Measurements from ENCODE around the gene PSMA6. TPM values are rescaled to one million over a fixed set of nuclear protein-coding genes. Genes with fewer than 3 reads are reported as not detected.
"Not testable (repeated sequence)": the region's sequence is repeated elsewhere in the genome, so short reads cannot be mapped to it uniquely, and the experiment has no call there.

The PSMA6 gene
- total RNA-seq, 1 donor from 2014 or later = 230 TPM

GRCh38 chr14:35332517-35333263 lies 40.5 kb downstream of the PSMA6 start:
- Histone ChIP-seq H3K36me3 (ENCODE audit: control insufficient read depth in 3 of 3, insufficient read depth in 3 of 3, low read length in 3 of 3) (no peaks in the 10 kb centered on the region), H3K4me1 (ENCODE audit: control insufficient read depth in 3 of 3, insufficient read depth in 3 of 3, low read length in 3 of 3) (peaks cover 25 to 40% (median 31%) of the 10 kb centered on the region in 3 donors), H3K27me3 (ENCODE audit: control insufficient read depth in 3 of 3, insufficient read depth in 3 of 3, low read length in 3 of 3) (no peaks in the 10 kb centered on the region), H3K27ac (ENCODE audit: low read depth, low read length) (no peak overlapping the region), H3K9me3 (ENCODE audit: control insufficient read depth in 3 of 3, low read length in 3 of 3) (no peaks in the 10 kb centered on the region), H3K9ac (ENCODE audit: low read depth in 1 of 3, low read length in 3 of 3) (no peak overlapping the region), H3K4me3 (ENCODE audit: low read length in 3 of 3) (no peak overlapping the region)

DNA sequence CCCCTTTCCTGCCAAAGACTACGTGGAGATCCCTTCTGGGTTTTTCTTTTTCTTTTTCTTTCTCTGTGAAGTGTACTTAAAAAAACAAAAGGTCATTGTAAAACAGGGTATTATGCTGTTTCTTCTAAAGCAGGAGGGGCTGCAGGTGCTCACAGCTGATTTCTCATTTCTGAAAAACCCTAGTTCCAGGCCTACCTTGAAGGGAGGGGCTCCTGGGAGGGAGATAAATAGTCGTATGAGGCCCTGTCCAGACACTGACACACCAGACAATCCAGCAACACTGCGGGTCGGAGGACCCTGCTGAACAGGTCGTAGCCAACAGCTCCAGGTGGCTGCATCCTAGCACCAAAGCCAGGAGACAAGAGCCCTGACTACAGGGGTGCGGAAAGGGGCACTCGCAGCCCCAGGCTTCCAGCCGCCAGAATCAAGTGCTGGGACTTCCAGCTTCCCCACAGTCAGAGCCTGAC lies 41.1 kb downstream of the PSMA6 start:
- Histone ChIP-seq H3K4me1 (ENCODE audit: control insufficient read depth in 3 of 3, insufficient read depth in 3 of 3, low read length in 3 of 3) (peaks cover 28 to 42% (median 35%) of the 10 kb centered on the region in 3 donors), H3K27ac (ENCODE audit: low read depth, low read length) (no peak overlapping the region), H3K4me3 (ENCODE audit: low read length in 3 of 3) (no peak overlapping the region), H3K9ac (ENCODE audit: low read depth in 1 of 3, low read length in 3 of 3) (no peak overlapping the region), H3K27me3 (ENCODE audit: control insufficient read depth in 3 of 3, insufficient read depth in 3 of 3, low read length in 3 of 3) (no peaks in the 10 kb centered on the region), H3K36me3 (ENCODE audit: control insufficient read depth in 3 of 3, insufficient read depth in 3 of 3, low read length in 3 of 3) (no peaks in the 10 kb centered on the region), H3K9me3 (ENCODE audit: control insufficient read depth in 3 of 3, low read length in 3 of 3) (no peaks in the 10 kb centered on the region)

DNA sequence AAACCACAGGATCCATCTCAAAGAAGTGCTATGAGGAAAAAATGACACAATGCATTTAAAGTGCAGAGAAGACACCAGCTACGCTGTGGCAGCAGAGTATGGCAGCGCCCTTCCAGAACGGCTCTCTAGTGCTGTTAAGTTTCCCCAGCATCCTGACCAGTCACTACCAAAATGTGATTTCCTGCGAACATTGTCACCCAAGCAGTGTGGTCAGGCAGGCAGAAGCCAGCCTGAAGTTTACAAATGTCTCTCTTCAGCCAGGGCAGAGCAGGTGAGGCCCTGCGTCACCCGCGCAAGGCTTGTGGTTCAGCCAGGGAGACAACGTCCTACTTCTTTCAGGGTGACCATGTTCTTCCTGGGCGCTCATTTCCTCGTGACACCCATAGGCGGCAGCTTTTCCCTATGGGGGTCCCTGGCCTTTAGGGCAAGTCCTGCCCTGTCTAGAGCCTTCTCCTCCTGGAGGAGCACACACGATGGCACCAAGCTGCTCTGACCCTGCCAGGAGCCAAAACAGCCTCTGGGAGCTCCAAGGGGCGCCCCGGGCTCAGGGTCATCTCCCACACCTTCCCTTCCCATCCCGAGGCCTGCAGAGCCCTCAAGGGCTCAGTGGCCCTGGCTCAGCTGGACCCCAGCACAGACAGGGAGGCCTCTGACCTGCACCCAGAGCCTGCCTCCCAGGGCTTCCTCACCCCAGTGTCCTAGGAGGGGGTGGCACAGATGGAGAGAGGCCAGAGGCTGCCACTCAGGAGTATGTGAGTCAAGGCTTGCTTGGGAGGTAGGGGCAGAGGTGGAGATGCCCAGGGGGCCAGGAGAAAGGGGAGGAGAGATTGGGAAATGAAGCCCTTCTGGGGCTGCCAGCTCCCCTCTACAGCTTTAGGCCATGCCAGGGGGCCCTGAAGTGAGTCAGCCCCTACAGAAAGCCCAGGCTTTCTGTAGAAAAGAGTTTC lies 41.9 kb downstream of the PSMA6 start:
- Histone ChIP-seq H3K4me1 (ENCODE audit: control insufficient read depth in 3 of 3, insufficient read depth in 3 of 3, low read length in 3 of 3) (peaks cover 28 to 42% (median 37%) of the 10 kb centered on the region in 3 donors), H3K27me3 (ENCODE audit: control insufficient read depth in 3 of 3, insufficient read depth in 3 of 3, low read length in 3 of 3) (no peaks in the 10 kb centered on the region), H3K9me3 (ENCODE audit: control insufficient read depth in 3 of 3, low read length in 3 of 3) (no peaks in the 10 kb centered on the region), H3K36me3 (ENCODE audit: control insufficient read depth in 3 of 3, insufficient read depth in 3 of 3, low read length in 3 of 3) (no peaks in the 10 kb centered on the region), H3K4me3 (ENCODE audit: low read length in 3 of 3) (no peak overlapping the region), H3K9ac (ENCODE audit: low read depth in 1 of 3, low read length in 3 of 3) (peak overlapping the region in 1 of 3 donors; percentile 9), H3K27ac (ENCODE audit: low read depth, low read length) (no peak overlapping the region)

DNA sequence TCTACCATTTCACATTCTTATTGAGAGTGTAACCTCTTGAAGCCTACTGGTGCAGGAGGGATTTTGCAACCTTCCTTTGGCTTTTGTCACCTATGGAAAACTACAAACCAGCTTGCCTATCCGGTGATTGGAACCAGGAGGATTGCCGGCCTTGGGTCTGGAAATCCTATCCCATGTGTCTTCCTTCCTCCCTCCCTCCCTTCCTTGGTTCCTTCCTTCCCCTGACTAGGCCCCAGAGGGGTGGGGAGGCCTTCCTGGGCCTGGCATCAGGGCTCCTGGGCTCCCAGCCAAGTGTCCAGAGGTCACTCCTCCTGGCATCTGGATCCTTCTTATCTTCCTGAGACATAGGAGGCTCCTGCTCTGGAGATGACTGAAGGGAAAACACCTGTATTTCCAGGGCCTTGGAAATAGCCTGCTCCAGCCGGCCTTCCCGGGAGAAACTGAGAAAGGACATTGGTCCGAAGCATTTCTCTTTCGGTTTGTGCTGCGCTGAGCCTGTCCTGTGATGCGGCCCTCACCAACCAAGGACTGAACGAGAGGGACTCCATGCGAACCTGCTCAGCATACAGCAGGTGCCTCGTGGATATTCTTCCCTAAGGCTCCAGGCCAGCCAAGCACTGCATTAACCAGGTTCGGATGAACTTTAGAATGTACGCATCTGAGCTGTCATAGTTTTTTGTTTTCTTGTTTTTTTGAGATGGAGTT lies 43.4 kb downstream of the PSMA6 start:
- Histone ChIP-seq H3K27ac (ENCODE audit: low read depth, low read length) (peak overlapping the region; percentile 88), H3K4me3 (ENCODE audit: low read length in 3 of 3) (no peak overlapping the region), H3K27me3 (ENCODE audit: control insufficient read depth in 3 of 3, insufficient read depth in 3 of 3, low read length in 3 of 3) (no peaks in the 10 kb centered on the region), H3K36me3 (ENCODE audit: control insufficient read depth in 3 of 3, insufficient read depth in 3 of 3, low read length in 3 of 3) (no peaks in the 10 kb centered on the region), H3K4me1 (ENCODE audit: control insufficient read depth in 3 of 3, insufficient read depth in 3 of 3, low read length in 3 of 3) (peaks cover 28 to 46% (median 45%) of the 10 kb centered on the region in 3 donors), H3K9ac (ENCODE audit: low read depth in 1 of 3, low read length in 3 of 3) (peak overlapping the region; percentile 33 to 59 (median 50)), H3K9me3 (ENCODE audit: control insufficient read depth in 3 of 3, low read length in 3 of 3) (no peaks in the 10 kb centered on the region)

DNA sequence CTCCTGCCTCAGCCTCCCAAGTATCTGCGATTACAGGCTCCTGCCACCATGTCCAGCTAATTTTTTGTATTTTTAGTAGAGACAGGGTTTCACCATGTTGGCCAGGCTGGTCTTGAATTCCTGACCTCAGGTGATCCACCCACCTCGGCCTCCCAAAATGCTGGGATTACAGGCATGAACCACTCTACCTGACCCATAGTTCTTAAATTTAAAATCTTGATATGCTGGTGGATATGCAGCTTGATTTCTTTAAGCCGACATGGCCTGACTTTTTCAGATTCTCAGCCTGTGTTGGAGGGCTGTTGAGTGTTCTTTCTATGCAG lies 44.0 kb downstream of the PSMA6 start:
- Histone ChIP-seq H3K4me3 (ENCODE audit: low read length in 3 of 3) (peak overlapping the region in 2 of 3 donors; percentile 35 to 52), H3K4me1 (ENCODE audit: control insufficient read depth in 3 of 3, insufficient read depth in 3 of 3, low read length in 3 of 3) (peaks cover 33 to 50% (median 49%) of the 10 kb centered on the region in 3 donors), H3K9ac (ENCODE audit: low read depth in 1 of 3, low read length in 3 of 3) (peak overlapping the region in 2 of 3 donors; percentile 38 to 75), H3K27ac (ENCODE audit: low read depth, low read length) (peak overlapping the region; percentile 88)
- H3K9me3 ChIP-seq (ENCODE audit: control insufficient read depth in 3 of 3, low read length in 3 of 3); H3K27me3 ChIP-seq (ENCODE audit: control insufficient read depth in 3 of 3, insufficient read depth in 3 of 3, low read length in 3 of 3); H3K36me3 ChIP-seq (ENCODE audit: control insufficient read depth in 3 of 3, insufficient read depth in 3 of 3, low read length in 3 of 3): not testable (repeated sequence)

DNA sequence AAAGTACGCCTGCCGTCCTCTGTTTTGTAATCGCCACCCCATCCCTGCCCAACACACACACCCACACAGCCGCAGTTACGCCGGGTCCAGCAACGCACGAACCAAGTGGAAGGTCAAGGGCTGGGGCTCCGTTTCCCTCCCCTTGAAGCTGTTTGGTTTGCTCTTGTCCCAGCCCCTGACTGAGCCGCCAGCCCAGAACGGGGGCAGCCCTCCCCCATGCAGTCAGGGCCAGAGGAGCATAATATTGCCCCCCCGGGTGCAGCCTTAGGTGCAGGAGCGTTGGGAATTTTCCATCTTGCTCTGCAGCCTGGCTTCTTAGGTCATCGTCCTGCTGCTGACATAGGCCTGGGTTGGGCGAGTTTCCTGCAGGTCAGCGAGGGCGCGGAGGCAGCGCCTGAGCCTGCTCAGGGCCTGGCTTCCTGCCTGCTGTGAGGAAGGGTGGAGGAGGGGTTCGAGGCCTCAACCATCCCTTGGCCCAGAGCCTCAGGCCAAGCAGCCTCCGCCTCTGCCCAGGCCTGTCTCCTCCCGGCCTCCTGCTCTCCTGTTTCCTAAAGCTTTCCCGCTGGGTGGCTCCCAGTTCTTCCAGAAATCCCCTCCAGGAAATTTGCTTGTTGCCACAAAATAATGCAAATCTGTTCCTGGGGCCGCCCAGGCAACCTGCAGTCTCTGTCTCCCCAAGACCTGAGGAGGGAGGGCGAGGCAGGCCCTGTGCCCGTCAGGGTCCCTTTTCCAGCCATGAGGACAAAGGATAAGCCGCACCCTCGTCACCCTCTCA lies 44.5 kb downstream of the PSMA6 start:
- peak overlapping the region in 2 of 3 donors; percentile 35 to 52 for H3K4me3 ChIP-seq (ENCODE audit: low read length in 3 of 3)
- no peaks in the 10 kb centered on the region for H3K9me3 ChIP-seq (ENCODE audit: control insufficient read depth in 3 of 3, low read length in 3 of 3)
- no peaks in the 10 kb centered on the region for H3K27me3 ChIP-seq (ENCODE audit: control insufficient read depth in 3 of 3, insufficient read depth in 3 of 3, low read length in 3 of 3)
- H3K27ac ChIP-seq (ENCODE audit: low read depth, low read length) = peak overlapping the region; percentile 88
- H3K36me3 ChIP-seq (ENCODE audit: control insufficient read depth in 3 of 3, insufficient read depth in 3 of 3, low read length in 3 of 3) = no peaks in the 10 kb centered on the region
- peak overlapping the region; percentile 38 to 75 (median 40) for H3K9ac ChIP-seq (ENCODE audit: low read depth in 1 of 3, low read length in 3 of 3)
- H3K4me1 ChIP-seq (ENCODE audit: control insufficient read depth in 3 of 3, insufficient read depth in 3 of 3, low read length in 3 of 3) = peaks cover 38 to 56% (median 55%) of the 10 kb centered on the region in 3 donors

DNA sequence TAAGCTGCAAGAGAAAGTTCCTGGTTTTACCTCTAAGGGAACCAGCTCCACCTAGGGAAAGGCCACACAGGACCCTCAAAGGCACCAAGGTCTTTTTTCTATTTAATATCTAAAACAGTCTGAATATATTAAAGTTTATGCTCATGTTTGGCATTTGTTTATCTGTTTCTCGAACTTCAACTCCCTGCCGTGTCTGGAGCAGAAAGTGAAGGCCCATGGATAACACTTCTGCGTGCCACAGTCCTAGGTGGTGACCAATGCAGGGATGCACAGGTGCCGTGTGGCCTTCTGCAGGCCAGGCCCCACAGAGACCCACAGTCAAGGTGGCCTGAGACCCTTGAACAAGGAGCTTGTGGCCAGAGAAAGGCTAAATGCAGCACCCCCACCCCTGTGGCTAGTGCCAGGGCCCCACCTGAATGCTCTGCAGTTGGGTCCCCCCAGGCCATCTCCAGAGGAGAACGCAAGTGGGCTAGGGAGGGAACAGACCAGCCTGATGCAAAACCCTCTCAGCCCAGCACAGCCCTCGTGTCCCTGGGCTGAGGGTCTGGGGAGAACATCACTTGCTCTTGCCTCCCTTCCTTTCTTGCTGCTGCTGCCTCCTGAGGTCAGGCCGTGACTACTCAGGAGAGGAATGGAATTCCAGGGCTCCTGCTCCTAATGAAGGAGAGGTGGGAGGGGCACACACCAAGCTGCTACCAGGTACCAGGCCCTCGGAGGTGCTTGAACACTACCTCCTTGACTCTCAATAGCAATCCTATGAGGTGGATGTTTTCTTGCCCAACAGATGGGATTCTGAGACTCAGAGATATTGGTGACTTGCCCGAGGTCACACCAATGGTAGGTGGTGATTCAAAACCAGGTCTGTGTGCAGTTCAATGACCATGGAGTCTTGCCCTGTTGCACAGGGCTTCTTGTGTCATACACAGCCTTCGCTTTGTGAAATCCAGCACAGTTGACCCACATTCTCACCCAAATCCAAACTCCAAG lies 45.4 kb downstream of the PSMA6 start:
- Histone ChIP-seq H3K27me3 (ENCODE audit: control insufficient read depth in 3 of 3, insufficient read depth in 3 of 3, low read length in 3 of 3) (no peaks in the 10 kb centered on the region), H3K27ac (ENCODE audit: low read depth, low read length) (peak overlapping the region; percentile 88), H3K4me1 (ENCODE audit: control insufficient read depth in 3 of 3, insufficient read depth in 3 of 3, low read length in 3 of 3) (peaks cover 47 to 64% (median 62%) of the 10 kb centered on the region in 3 donors), H3K9ac (ENCODE audit: low read depth in 1 of 3, low read length in 3 of 3) (peak overlapping the region; percentile 19 to 75 (median 40)), H3K4me3 (ENCODE audit: low read length in 3 of 3) (no peak overlapping the region), H3K36me3 (ENCODE audit: control insufficient read depth in 3 of 3, insufficient read depth in 3 of 3, low read length in 3 of 3) (no peaks in the 10 kb centered on the region), H3K9me3 (ENCODE audit: control insufficient read depth in 3 of 3, low read length in 3 of 3) (no peaks in the 10 kb centered on the region)

GRCh38 chr14:35338731-35339405 lies 46.7 kb downstream of the PSMA6 start:
- Histone ChIP-seq H3K4me1 (ENCODE audit: control insufficient read depth in 3 of 3, insufficient read depth in 3 of 3, low read length in 3 of 3) (peaks cover 51 to 65% (median 61%) of the 10 kb centered on the region in 3 donors), H3K9ac (ENCODE audit: low read depth in 1 of 3, low read length in 3 of 3) (peak overlapping the region in 1 of 3 donors; percentile 16), H3K27ac (ENCODE audit: low read depth, low read length) (no peak overlapping the region), H3K4me3 (ENCODE audit: low read length in 3 of 3) (no peak overlapping the region), H3K27me3 (ENCODE audit: control insufficient read depth in 3 of 3, insufficient read depth in 3 of 3, low read length in 3 of 3) (no peaks in the 10 kb centered on the region), H3K36me3 (ENCODE audit: control insufficient read depth in 3 of 3, insufficient read depth in 3 of 3, low read length in 3 of 3) (no peaks in the 10 kb centered on the region), H3K9me3 (ENCODE audit: control insufficient read depth in 3 of 3, low read length in 3 of 3) (no peaks in the 10 kb centered on the region)

All from skeletal muscle tissue (tissue), 4 donors.